Measurements from ENCODE around the gene EDC4. TPM values are rescaled to one million over a fixed set of nuclear protein-coding genes. Genes with fewer than 3 reads are reported as not detected.

The EDC4 gene
- total and polyA plus RNA-seq, 2 of the 13 experiments (the other 11 are each of a cell fraction or from before 2014, with no cell fraction given), result 51.4 to 59.1 TPM

DNA sequence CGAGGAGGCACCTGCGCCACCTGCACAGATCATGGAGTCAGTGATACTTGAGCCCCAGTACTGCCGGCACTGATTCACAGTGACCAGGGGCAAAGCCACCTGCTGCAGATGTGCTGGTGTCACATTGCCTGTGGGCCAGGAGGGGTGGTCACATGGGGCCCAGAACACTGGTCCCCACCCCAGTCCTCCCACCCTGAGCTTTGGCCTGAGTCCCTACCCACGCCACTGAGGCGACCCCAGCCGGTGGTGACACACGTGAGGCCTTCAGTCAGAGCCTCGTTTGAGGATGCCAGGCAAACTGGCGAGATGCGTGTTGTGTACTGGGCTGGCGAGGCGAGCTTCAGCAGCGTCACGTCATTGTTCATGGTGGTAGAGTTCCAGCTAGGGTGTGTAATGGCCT is 57.3 kb downstream of the EDC4 start:
- TF ChIP-seq, protein P1, sequence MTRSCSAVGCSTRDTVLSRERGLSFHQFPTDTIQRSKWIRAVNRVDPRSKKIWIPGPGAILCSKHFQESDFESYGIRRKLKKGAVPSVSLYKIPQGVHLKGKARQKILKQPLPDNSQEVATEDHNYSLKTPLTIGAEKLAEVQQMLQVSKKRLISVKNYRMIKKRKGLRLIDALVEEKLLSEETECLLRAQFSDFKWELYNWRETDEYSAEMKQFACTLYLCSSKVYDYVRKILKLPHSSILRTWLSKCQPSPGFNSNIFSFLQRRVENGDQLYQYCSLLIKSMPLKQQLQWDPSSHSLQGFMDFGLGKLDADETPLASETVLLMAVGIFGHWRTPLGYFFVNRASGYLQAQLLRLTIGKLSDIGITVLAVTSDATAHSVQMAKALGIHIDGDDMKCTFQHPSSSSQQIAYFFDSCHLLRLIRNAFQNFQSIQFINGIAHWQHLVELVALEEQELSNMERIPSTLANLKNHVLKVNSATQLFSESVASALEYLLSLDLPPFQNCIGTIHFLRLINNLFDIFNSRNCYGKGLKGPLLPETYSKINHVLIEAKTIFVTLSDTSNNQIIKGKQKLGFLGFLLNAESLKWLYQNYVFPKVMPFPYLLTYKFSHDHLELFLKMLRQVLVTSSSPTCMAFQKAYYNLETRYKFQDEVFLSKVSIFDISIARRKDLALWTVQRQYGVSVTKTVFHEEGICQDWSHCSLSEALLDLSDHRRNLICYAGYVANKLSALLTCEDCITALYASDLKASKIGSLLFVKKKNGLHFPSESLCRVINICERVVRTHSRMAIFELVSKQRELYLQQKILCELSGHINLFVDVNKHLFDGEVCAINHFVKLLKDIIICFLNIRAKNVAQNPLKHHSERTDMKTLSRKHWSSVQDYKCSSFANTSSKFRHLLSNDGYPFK (CRISPR knock-in tag; IDR thresholded peaks at IDR 0.05; ENCODE audit: borderline replicate concordance), result no peak
- TF ChIP-seq RBFOX2 (IDR thresholded peaks at IDR 0.05; ENCODE audit: low read depth, low read length) (0 out of 2 replicates have a peak, but pooled peaks have one; percentile 4), DMAP1 (CRISPR knock-in tag; IDR thresholded peaks at IDR 0.05) (no peak), GATAD2A (CRISPR knock-in tag; IDR thresholded peaks at IDR 0.05) (no peak), POLR2A (IDR thresholded peaks at IDR 0.05; ENCODE audit: insufficient read depth in 1 of 2, low read depth in 2 of 2, low read length in 2 of 2) (peak in 1 of 2 experiments; percentile 36; a peak in 1 of 4 replicates), ZNF274 (CRISPR knock-in tag; IDR thresholded peaks at IDR 0.05) (no peak), REXO4 (CRISPR knock-in tag; IDR thresholded peaks at IDR 0.05; ENCODE audit: borderline replicate concordance) (no peak), AGO2 (optimal IDR thresholded peaks at IDR 0.05; ENCODE audit: low read depth, low read length) (peak; percentile 76), AKNA (CRISPR knock-in tag; IDR thresholded peaks at IDR 0.05; ENCODE audit: borderline replicate concordance) (no peak)
- H3K79me2 ChIP-seq (ENCODE audit: insufficient read depth, low read length), result peaks cover 4% of the 10 kb centered on the region
- intact Hi-C loops (cut with micrococcal nuclease; ENCODE audit: unreplicated experiment) (no loop called here), in situ Hi-C loops (cut with HindIII; ENCODE audit: extremely low pct_ligation_motif_present, low pct_unique_long_range_greater_than_20kb) (loop anchor here (10.0 kb wide), 1 partner anchor 265 kb away; the partner anchor contains the start of genes ACD, C16orf86, ENKD1 and PARD6A)
- peaks cover 17% of the 10 kb centered on the region for H3K4me1 ChIP-seq (ENCODE audit: insufficient read depth, low read length)
- ChIA-PET CTCF (ENCODE audit: low intra/inter-chr PET ratio, low total read pairs) (interaction anchor here (5.5 kb wide), 1 partner anchor 46 kb away, joined by 63 read pairs; the partner anchor contains the start of gene NRN1L), POLR2A (no interaction called here)
- no TSS peak for BruUV-seq (replicated peaks)
- ATAC-seq, result no peak
- FAIRE-seq, result no peak
- no peak overlapping the region for H3K9ac ChIP-seq (ENCODE audit: insufficient read depth, low read depth, low read length)
- WGBS (ENCODE audit: low lambda C conversion rate), result 93% methylated on average over 11 of the region's 14 CpGs
- no peaks in the 10 kb centered on the region for H3K27me3 ChIP-seq (ENCODE audit: control insufficient read depth in 1 of 2, insufficient read depth in 2 of 2, low read length in 2 of 2)
- H3K27ac ChIP-seq (ENCODE audit: extremely low read length, insufficient read depth, low read length), result no peak overlapping the region
- H4K20me1 ChIP-seq (ENCODE audit: insufficient read depth, low read length), result no peaks in the 10 kb centered on the region; the same call in 1 of the 2 replicates
- H2AFZ ChIP-seq (ENCODE audit: low read length), result no peak overlapping the region
- no peak overlapping the region for H3K4me3 ChIP-seq (replicated peaks in 1 of 3; ENCODE audit: insufficient read depth in 1 of 3, low read depth in 2 of 3, low read length in 3 of 3)
- no peaks in the 10 kb centered on the region for H3K9me3 ChIP-seq (ENCODE audit: low read length)
- peaks cover 18 to 31% of the 10 kb centered on the region in 2 experiments for H3K36me3 ChIP-seq (replicated peaks in 1 of 2; ENCODE audit: control insufficient read depth in 1 of 2, insufficient read depth in 2 of 2, low read length in 2 of 2)
- no peak overlapping the region for H3K4me2 ChIP-seq (ENCODE audit: low read depth, low read length)
- no peak for DNase-seq (ENCODE audit: low spot score)
